Parathyroid adenoma (tissue), 2 donors: ENCODE results near the gene PIP4K2A.

Source experiments
- H2AFZ ChIP-seq: fragments of 300-600 bp; sonication (generic); one replicate; pipeline ENCODE4 v1.7.0; 2017; ENCODE audit warnings: antibody characterized with exemption, mild to moderate bottlenecking
- H3K27ac ChIP-seq: fragments of 300-600 bp; sonication (generic); one replicate; pipeline ENCODE4 v1.7.0; 2017
- H3K27me3 ChIP-seq: fragments of 300-600 bp; sonication (generic); one replicate; pipeline ENCODE4 v1.7.0; 2017; ENCODE audit warnings: low read length; ENCODE audit not compliant: control insufficient read depth, insufficient read depth
- H3K36me3 ChIP-seq: fragments of 300-600 bp; sonication (generic); one replicate; pipeline ENCODE4 v1.7.0; 2017; ENCODE audit warnings: low read length; ENCODE audit not compliant: control insufficient read depth, insufficient read depth
- H3K4me1 ChIP-seq: fragments of 300-600 bp; sonication (generic); one replicate; pipeline ENCODE4 v1.7.0; 2017; ENCODE audit warnings: control low read depth
- H3K4me2 ChIP-seq: fragments of 300-600 bp; sonication (generic); one replicate; pipeline ENCODE4 v1.7.0; 2017; ENCODE audit warnings: low read length
- H3K4me3 ChIP-seq: fragments of 300-600 bp; sonication (generic); one replicate; pipeline ENCODE4 v1.7.0; 2017; ENCODE audit warnings: low read depth, low read length
- H3K79me2 ChIP-seq: fragments of 300-600 bp; sonication (generic); one replicate; pipeline ENCODE4 v1.7.0; 2017; ENCODE audit warnings: control low read depth
- H3K9ac ChIP-seq: fragments of 300-600 bp; sonication (generic); one replicate; pipeline ENCODE4 v1.7.0; 2017; ENCODE audit warnings: mild to moderate bottlenecking
- H3K9me3 ChIP-seq: fragments of 300-600 bp; sonication (generic); one replicate; pipeline ENCODE4 v1.7.0; 2017; ENCODE audit warnings: low read length; ENCODE audit not compliant: control insufficient read depth
- TF ChIP-seq, protein P1 (sequence below): fragments of 300-600 bp; sonication (generic); IDR thresholded peaks from one replicate; pipeline ENCODE4 v1.7.0; 2017; ENCODE audit warnings: antibody characterized with exemption, mild to moderate bottlenecking
- donor health status: primary hyperparathyroidism.

PIP4K2A gene

DNA sequence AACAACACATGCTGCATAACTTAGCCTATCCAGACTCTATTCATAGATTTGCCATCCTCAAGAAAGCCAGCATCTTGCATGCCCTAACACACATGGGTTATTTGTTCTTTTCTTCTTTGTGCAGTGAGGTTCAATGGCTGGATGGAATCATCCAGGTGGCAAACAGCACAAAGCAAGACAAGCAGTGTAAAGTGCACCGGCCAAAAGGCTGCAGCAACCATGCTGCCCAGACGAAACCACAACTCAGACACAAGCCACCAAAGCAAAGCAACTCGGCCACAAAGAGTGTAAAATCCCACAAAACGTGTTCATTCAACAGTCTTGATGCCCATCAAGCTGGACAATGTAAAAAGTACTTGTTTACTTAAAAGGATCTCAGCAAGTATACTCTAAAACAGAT, 76.9 kb downstream of the PIP4K2A start:
- no peak overlapping the region for H3K9ac ChIP-seq
- no peak overlapping the region for H3K4me3 ChIP-seq
- TF ChIP-seq, protein P1, sequence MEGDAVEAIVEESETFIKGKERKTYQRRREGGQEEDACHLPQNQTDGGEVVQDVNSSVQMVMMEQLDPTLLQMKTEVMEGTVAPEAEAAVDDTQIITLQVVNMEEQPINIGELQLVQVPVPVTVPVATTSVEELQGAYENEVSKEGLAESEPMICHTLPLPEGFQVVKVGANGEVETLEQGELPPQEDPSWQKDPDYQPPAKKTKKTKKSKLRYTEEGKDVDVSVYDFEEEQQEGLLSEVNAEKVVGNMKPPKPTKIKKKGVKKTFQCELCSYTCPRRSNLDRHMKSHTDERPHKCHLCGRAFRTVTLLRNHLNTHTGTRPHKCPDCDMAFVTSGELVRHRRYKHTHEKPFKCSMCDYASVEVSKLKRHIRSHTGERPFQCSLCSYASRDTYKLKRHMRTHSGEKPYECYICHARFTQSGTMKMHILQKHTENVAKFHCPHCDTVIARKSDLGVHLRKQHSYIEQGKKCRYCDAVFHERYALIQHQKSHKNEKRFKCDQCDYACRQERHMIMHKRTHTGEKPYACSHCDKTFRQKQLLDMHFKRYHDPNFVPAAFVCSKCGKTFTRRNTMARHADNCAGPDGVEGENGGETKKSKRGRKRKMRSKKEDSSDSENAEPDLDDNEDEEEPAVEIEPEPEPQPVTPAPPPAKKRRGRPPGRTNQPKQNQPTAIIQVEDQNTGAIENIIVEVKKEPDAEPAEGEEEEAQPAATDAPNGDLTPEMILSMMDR = no peak
- H3K9me3 ChIP-seq = no peaks in the 10 kb centered on the region
- H3K27me3 ChIP-seq = no peaks in the 10 kb centered on the region
- H2AFZ ChIP-seq = no peak overlapping the region
- H3K4me1 ChIP-seq = no peaks in the 10 kb centered on the region
- H3K4me2 ChIP-seq = no peak overlapping the region
- no peaks in the 10 kb centered on the region for H3K79me2 ChIP-seq
- H3K27ac ChIP-seq = no peak overlapping the region
- no peaks in the 10 kb centered on the region for H3K36me3 ChIP-seq

- Histone ChIP-seq H3K4me1 (no peaks in the 10 kb centered on the region), H3K9me3 (no peaks in the 10 kb centered on the region), H3K27me3 (no peaks in the 10 kb centered on the region), H3K79me2 (no peaks in the 10 kb centered on the region), H3K27ac (no peak overlapping the region), H3K4me2 (no peak overlapping the region), H3K36me3 (no peaks in the 10 kb centered on the region), H3K4me3 (no peak overlapping the region), H2AFZ (no peak overlapping the region), H3K9ac (no peak overlapping the region)
- TF ChIP-seq, protein P1 = no peak
Measured at GRCh38 chr10:22635650-22636049, 78.7 kb downstream of the PIP4K2A start.

GRCh38 chr10:22634606-22635459, 79.5 kb downstream of the PIP4K2A start:
- H3K4me1 ChIP-seq = no peaks in the 10 kb centered on the region
- TF ChIP-seq, protein P1 = no peak
- H3K79me2 ChIP-seq = no peaks in the 10 kb centered on the region
- H3K27me3 ChIP-seq = no peaks in the 10 kb centered on the region
- H3K27ac ChIP-seq = no peak overlapping the region
- H3K9ac ChIP-seq = no peak overlapping the region
- H2AFZ ChIP-seq = no peak overlapping the region
- no peaks in the 10 kb centered on the region for H3K9me3 ChIP-seq
- H3K4me2 ChIP-seq = no peak overlapping the region
- H3K4me3 ChIP-seq = no peak overlapping the region
- no peaks in the 10 kb centered on the region for H3K36me3 ChIP-seq

GRCh38 chr10:22634093-22634492, 80.3 kb downstream of the PIP4K2A start:
- no peaks in the 10 kb centered on the region for H3K27me3 ChIP-seq
- H3K27ac ChIP-seq = no peak overlapping the region
- no peaks in the 10 kb centered on the region for H3K9me3 ChIP-seq
- no peaks in the 10 kb centered on the region for H3K4me1 ChIP-seq
- no peak overlapping the region for H3K9ac ChIP-seq
- H3K36me3 ChIP-seq = no peaks in the 10 kb centered on the region
- H2AFZ ChIP-seq = no peak overlapping the region
- TF ChIP-seq, protein P1 = no peak
- no peak overlapping the region for H3K4me3 ChIP-seq
- no peak overlapping the region for H3K4me2 ChIP-seq
- H3K79me2 ChIP-seq = no peaks in the 10 kb centered on the region

DNA sequence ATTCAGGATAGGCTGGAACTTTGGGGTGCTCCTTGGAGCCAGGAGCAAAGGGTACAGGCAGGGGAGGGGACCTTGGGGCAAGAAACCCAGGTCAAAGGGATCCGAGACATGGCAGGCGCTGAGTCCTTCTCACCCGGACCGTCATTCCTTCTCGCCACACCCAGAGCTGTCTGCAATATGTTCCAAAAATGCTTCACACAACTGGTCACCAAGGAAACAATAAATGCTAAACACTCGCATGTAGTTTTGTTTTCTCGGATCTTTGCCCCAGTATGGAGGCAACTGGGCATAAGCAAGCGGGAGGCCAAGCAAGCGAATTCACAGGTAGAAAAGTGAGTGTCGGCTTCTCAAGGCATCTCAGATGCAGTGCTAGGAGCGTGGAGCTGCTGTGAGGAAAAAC, 80.8 kb downstream of the PIP4K2A start:
- H3K27ac ChIP-seq = no peak overlapping the region
- no peak overlapping the region for H3K4me3 ChIP-seq

More for the DNA sequence above, 80.8 kb downstream of the PIP4K2A start:
- no peak overlapping the region for H3K4me2 ChIP-seq
- no peaks in the 10 kb centered on the region for H3K36me3 ChIP-seq
- H2AFZ ChIP-seq = no peak overlapping the region
- no peaks in the 10 kb centered on the region for H3K79me2 ChIP-seq
- TF ChIP-seq, protein P1 = no peak
- H3K9me3 ChIP-seq = no peaks in the 10 kb centered on the region
- no peaks in the 10 kb centered on the region for H3K4me1 ChIP-seq
- no peak overlapping the region for H3K9ac ChIP-seq
- H3K27me3 ChIP-seq = no peaks in the 10 kb centered on the region
